GM23338 (cell line): ENCODE results near the gene PFKFB3. TPM values are rescaled to one million over a fixed set of nuclear protein-coding genes. Genes with fewer than 3 reads are reported as not detected.

ENCODE experiments used
- ATAC-seq: fragments of 200-7000 bp; cut with Tn5 transposase; 3 replicates; pipeline ENCODE4 v1.9.1; 2020
- DNase-seq: peaks from one replicate; pipeline ENCODE4 v3.0.0-alpha.2; 2015; ENCODE audit warnings: low spot score
- H2AFZ ChIP-seq: fragments of 200-600 bp; sonication (generic); 2 replicates; pipeline ENCODE4 v1.8.0; 2016; ENCODE audit warnings: antibody characterized with exemption, mild to moderate bottlenecking, moderate library complexity
- H3F3A ChIP-seq: fragments of 200-600 bp; sonication (generic); replicated peaks from 2 replicates; pipeline ENCODE4 v1.8.0; 2017; ENCODE audit warnings: antibody characterized with exemption, mixed run types, low read depth
- H3K27ac ChIP-seq: fragments of 200-600 bp; sonication (generic); 2 replicates; pipeline ENCODE4 v1.6.1; 2016; ENCODE audit warnings: low read depth
- H3K27me3 ChIP-seq: fragments of 200-600 bp; sonication (generic); 2 replicates; pipeline ENCODE4 v1.8.0; 2016; ENCODE audit warnings: mild to moderate bottlenecking, mixed run types, moderate library complexity; ENCODE audit not compliant: insufficient read depth
- H3K36me3 ChIP-seq: fragments of 200-600 bp; sonication (generic); 2 replicates; pipeline ENCODE4 v1.8.0; 2016; ENCODE audit warnings: mild to moderate bottlenecking; ENCODE audit not compliant: insufficient read depth
- H3K4me1 ChIP-seq: fragments of 200-600 bp; sonication (generic); 2 replicates; pipeline ENCODE4 v1.8.0; 2016; ENCODE audit warnings: mild to moderate bottlenecking, moderate library complexity; ENCODE audit not compliant: insufficient read depth
- H3K4me2 ChIP-seq: fragments of 200-600 bp; sonication (generic); 2 replicates; pipeline ENCODE4 v1.7.1; 2017; ENCODE audit warnings: mixed run types
- H3K4me3 ChIP-seq: fragments of 200-600 bp; sonication (generic); 2 replicates; pipeline ENCODE4 v1.6.1; 2016; ENCODE audit warnings: mixed run types
- H3K79me2 ChIP-seq: fragments of 200-600 bp; sonication (generic); replicated peaks from 2 replicates; pipeline ENCODE4 v1.8.0; 2017; ENCODE audit warnings: mild to moderate bottlenecking; ENCODE audit not compliant: insufficient read depth
- H3K9me2 ChIP-seq: fragments of 200-600 bp; sonication (generic); 2 replicates; pipeline ENCODE4 v1.8.0; 2017; ENCODE audit not compliant: insufficient read depth
- H4K20me1 ChIP-seq: fragments of 200-600 bp; sonication (generic); replicated peaks from 2 replicates; pipeline ENCODE4 v1.8.0; 2017; ENCODE audit warnings: mild to moderate bottlenecking; ENCODE audit not compliant: insufficient read depth
- H3K27ac Mint-ChIP-seq: 2 replicates; pipeline ENCODE4 v1.8.0; 2020; ENCODE audit warnings: inconsistent platforms, mild to moderate bottlenecking, moderate library complexity, mixed read lengths
- H3K27me3 Mint-ChIP-seq: 3 replicates; pipeline ENCODE4 v1.8.0; 2022; ENCODE audit warnings: low read depth, mild to moderate bottlenecking, moderate library complexity, mixed read lengths, inconsistent platforms; ENCODE audit not compliant: insufficient read depth, poor library complexity
- H3K36me3 Mint-ChIP-seq: 3 replicates; pipeline ENCODE4 v1.8.0; 2021; ENCODE audit warnings: low read depth, mild to moderate bottlenecking, inconsistent platforms, moderate library complexity, mixed read lengths
- H3K4me1 Mint-ChIP-seq: 3 replicates; pipeline ENCODE4 v1.8.0; 2020; ENCODE audit warnings: mild to moderate bottlenecking, inconsistent platforms, mixed read lengths
- H3K4me3 Mint-ChIP-seq: 3 replicates; pipeline ENCODE4 v1.8.0; 2021; ENCODE audit warnings: moderate library complexity, mild to moderate bottlenecking, inconsistent platforms, mixed read lengths
- H3K9me3 Mint-ChIP-seq: 3 replicates; pipeline ENCODE4 v1.8.0; 2020; ENCODE audit warnings: moderate library complexity, mild to moderate bottlenecking, inconsistent platforms, mixed read lengths
- CREB1 ChIP-seq: fragments of 250-450 bp; sonication (Bioruptor Pico); IDR thresholded peaks from 2 replicates; pipeline ENCODE4 v1.5.0; 2020; ENCODE audit warnings: low read depth, mild to moderate bottlenecking, moderate library complexity
- CTCF ChIP-seq, 2 experiments: fragments of 200-600 bp in 1 of 2; sonication (generic) in 1 of 2; conservative IDR thresholded peaks; 2 replicates each; pipeline versions ENCODE4 v1.5.1 to v1.6.1; 2016 to 2017; ENCODE audit warnings: antibody characterized with exemption in 2 of 2, low read depth in 2 of 2, mild to moderate bottlenecking in 2 of 2, moderate library complexity in 1 of 2
- ETS1 ChIP-seq: IDR thresholded peaks from 2 replicates; pipeline ENCODE4 v1.6.1; 2016; ENCODE audit warnings: antibody characterized with exemption
- EZH2 ChIP-seq: fragments of 200-600 bp; sonication (generic); IDR thresholded peaks from one replicate; pipeline ENCODE4 v1.8.0; 2017; ENCODE audit warnings: antibody characterized with exemption, mild to moderate bottlenecking, low read depth; ENCODE audit not compliant: unreplicated experiment
- EZH2phosphoT487 ChIP-seq: fragments of 200-600 bp; sonication (generic); IDR thresholded peaks from one replicate; pipeline ENCODE4 v1.8.1; 2018; ENCODE audit warnings: antibody characterized with exemption; ENCODE audit not compliant: unreplicated experiment
- JUNB ChIP-seq: IDR thresholded peaks from one replicate; pipeline ENCODE4 v1.6.1; 2016; ENCODE audit warnings: antibody characterized with exemption; ENCODE audit not compliant: unreplicated experiment
- NANOG ChIP-seq: IDR thresholded peaks from 2 replicates; pipeline ENCODE4 v1.6.1; 2016; ENCODE audit warnings: antibody characterized with exemption, borderline replicate concordance
- POLR2AphosphoS5 ChIP-seq: IDR thresholded peaks from 2 replicates; pipeline ENCODE4 v1.6.1; 2016; ENCODE audit warnings: antibody characterized with exemption, low read depth
- REST ChIP-seq: IDR thresholded peaks from one replicate; pipeline ENCODE4 v1.6.1; 2018; ENCODE audit warnings: antibody characterized with exemption; ENCODE audit not compliant: unreplicated experiment
- STAT1 ChIP-seq: IDR thresholded peaks from one replicate; pipeline ENCODE4 v1.6.1; 2016; ENCODE audit warnings: antibody characterized with exemption; ENCODE audit not compliant: unreplicated experiment
- ZNF114 ChIP-seq: fragments of 250-450 bp; sonication (Bioruptor Pico); IDR thresholded peaks from 2 replicates; pipeline ENCODE4 v1.5.0; 2020; ENCODE audit warnings: mild to moderate bottlenecking, moderate library complexity
- ZNF331 ChIP-seq: fragments of 250-450 bp; sonication (Bioruptor Pico); IDR thresholded peaks from 2 replicates; pipeline ENCODE4 v1.5.0; 2020; ENCODE audit warnings: low read depth, mild to moderate bottlenecking, moderate library complexity
- ZNF462 ChIP-seq: fragments of 250-450 bp; sonication (Bioruptor Pico); IDR thresholded peaks from 2 replicates; pipeline ENCODE4 v1.5.0; 2020; ENCODE audit warnings: mild to moderate bottlenecking, moderate library complexity
- polyA plus RNA-seq: library from polyadenylated mRNA; unstranded; fragments of >200 nt; fragmentation: Nextera tagmentation; extraction: Ambion mirVana; gene quantifications from 2 replicates; pipeline ENCODE4 v1.2.1, GENCODE V29; 2016
- total RNA-seq: library from RNA; depleted of rRNA; stranded (reverse); fragments of >200 nt; shearing (Covaris generic); gene quantifications from 2 replicates; pipeline ENCODE4 v1.2.3, GENCODE V29; 2014

Gene PFKFB3
- total and polyA plus RNA-seq, 2 experiments from 2014 or later = 9.5 to 26.8 TPM

GRCh38 chr10:6195376-6195775 lies 7.4 kb upstream of the PFKFB3 start:
- no peaks in the 10 kb centered on the region for H3K9me3 Mint-ChIP-seq
- Histone ChIP-seq H3K27ac (no peak overlapping the region), H3K4me2 (no peak overlapping the region), H2AFZ (no peak overlapping the region), H3F3A (no peaks in the 10 kb centered on the region; the same call in 1 of the 2 replicates), H3K4me1 (no peaks in the 10 kb centered on the region), H3K9me2 (no peaks in the 10 kb centered on the region), H4K20me1 (peaks cover 18% of the 10 kb centered on the region), H3K27me3 (peaks cover 34% of the 10 kb centered on the region), H3K79me2 (no peaks in the 10 kb centered on the region), H3K36me3 (no peaks in the 10 kb centered on the region), H3K4me3 (no peak overlapping the region)
- DNase-seq (no peak), ATAC-seq (no peak)
- no peak overlapping the region for H3K27ac Mint-ChIP-seq
- H3K36me3 Mint-ChIP-seq = no peaks in the 10 kb centered on the region
- peaks cover 26% of the 10 kb centered on the region for H3K27me3 Mint-ChIP-seq
- H3K4me3 Mint-ChIP-seq = no peak overlapping the region
- H3K4me1 Mint-ChIP-seq = peaks cover 5% of the 10 kb centered on the region; the same call in 2 of the 3 replicates
- no peak for TF ChIP-seq ZNF331 (CRISPR knock-in tag)
- no peak for TF ChIP-seq ZNF114 (CRISPR knock-in tag)
- TF ChIP-seq ZNF462 (CRISPR knock-in tag) = no peak
- TF ChIP-seq EZH2 = no peak
- no peak for TF ChIP-seq CTCF (conservative IDR thresholded peaks at IDR 0.05; ENCODE audit: low read depth in 2 of 2)
- no peak for TF ChIP-seq NANOG
- no peak for TF ChIP-seq STAT1
- TF ChIP-seq ETS1 = no peak
- no peak for TF ChIP-seq REST
- no peak for TF ChIP-seq JUNB
- TF ChIP-seq POLR2AphosphoS5 = no peak
- TF ChIP-seq CREB1 = no peak
- no peak for TF ChIP-seq EZH2phosphoT487
